A549 (cell line): ENCODE results near the gene F2.

Source experiments
- BHLHE40 ChIP-seq: IDR thresholded peaks from 2 replicates; pipeline ENCODE4 v1.6.1; 2012; ENCODE audit warnings: low read depth, low read length, inconsistent platforms
- CEBPB ChIP-seq, 2 experiments: fragments of >200 bp in 1 of 2; sonication (Bioruptor Twin) in 1 of 2; formaldehyde crosslinking in 1 of 2; IDR thresholded peaks; 2 replicates each; pipeline ENCODE4 v1.6.1; 2012 to 2016
- CHD4 ChIP-seq: fragments of 200-600 bp; sonication (generic); IDR thresholded peaks from 2 replicates; pipeline ENCODE4 v1.6.1; 2016; ENCODE audit warnings: antibody characterized with exemption, mild to moderate bottlenecking, borderline replicate concordance
- EHMT2 ChIP-seq: fragments of 200-600 bp; sonication (generic); IDR thresholded peaks from 2 replicates; pipeline ENCODE4 v1.6.1; 2016; ENCODE audit warnings: antibody characterized with exemption, low read depth, mild to moderate bottlenecking, moderate library complexity
- HOXB13 ChIP-seq: fragments of 250-450 bp; sonication (Bioruptor Pico); IDR thresholded peaks from 2 replicates; pipeline ENCODE4 v1.5.0; 2020; ENCODE audit warnings: low read depth, mild to moderate bottlenecking, moderate library complexity
- RAD21 ChIP-seq, 2 experiments: fragments of >200 bp in 1 of 2; sonication (Bioruptor Twin) in 1 of 2; formaldehyde crosslinking in 1 of 2; IDR thresholded peaks in 1 of 2; conservative IDR thresholded peaks in 1 of 2; 2 replicates in 1 of 2; 3 replicates in 1 of 2; pipeline ENCODE4 v1.6.1; 2012 to 2018; ENCODE audit warnings: inconsistent platforms in 1 of 2
- SMC3 ChIP-seq: fragments of >200 bp; sonication (Bioruptor Twin); formaldehyde crosslinking; IDR thresholded peaks from 3 replicates; pipeline ENCODE4 v1.6.1; 2018; ENCODE audit warnings: inconsistent platforms
- TF ChIP-seq, protein P1 (sequence below): fragments of >200 bp; sonication (Bioruptor Twin); formaldehyde crosslinking; IDR thresholded peaks from 3 replicates; pipeline ENCODE4 v1.5.1; 2016

DNA sequence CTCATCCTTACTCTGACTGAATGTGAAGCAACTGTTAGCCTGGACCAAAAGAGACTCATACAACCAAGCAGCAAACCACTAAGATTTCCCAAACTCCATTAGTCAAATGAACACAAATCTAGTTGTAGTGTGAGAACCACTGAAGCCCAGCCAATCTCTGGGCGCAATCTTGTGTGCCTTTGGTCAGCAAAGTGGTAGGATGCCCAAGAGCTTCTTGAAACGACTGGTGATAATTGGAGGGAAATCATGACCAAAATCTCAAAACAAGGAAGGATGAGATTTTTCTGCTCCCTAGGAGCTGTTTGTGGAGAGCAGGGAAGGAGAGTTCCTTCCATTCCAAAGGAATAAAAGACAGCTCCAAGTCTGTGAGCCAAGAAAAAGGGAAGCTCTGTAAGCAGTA lies 24.0 kb downstream of the F2 start:
- TF ChIP-seq HOXB13 = no peak
- TF ChIP-seq, protein P1, sequence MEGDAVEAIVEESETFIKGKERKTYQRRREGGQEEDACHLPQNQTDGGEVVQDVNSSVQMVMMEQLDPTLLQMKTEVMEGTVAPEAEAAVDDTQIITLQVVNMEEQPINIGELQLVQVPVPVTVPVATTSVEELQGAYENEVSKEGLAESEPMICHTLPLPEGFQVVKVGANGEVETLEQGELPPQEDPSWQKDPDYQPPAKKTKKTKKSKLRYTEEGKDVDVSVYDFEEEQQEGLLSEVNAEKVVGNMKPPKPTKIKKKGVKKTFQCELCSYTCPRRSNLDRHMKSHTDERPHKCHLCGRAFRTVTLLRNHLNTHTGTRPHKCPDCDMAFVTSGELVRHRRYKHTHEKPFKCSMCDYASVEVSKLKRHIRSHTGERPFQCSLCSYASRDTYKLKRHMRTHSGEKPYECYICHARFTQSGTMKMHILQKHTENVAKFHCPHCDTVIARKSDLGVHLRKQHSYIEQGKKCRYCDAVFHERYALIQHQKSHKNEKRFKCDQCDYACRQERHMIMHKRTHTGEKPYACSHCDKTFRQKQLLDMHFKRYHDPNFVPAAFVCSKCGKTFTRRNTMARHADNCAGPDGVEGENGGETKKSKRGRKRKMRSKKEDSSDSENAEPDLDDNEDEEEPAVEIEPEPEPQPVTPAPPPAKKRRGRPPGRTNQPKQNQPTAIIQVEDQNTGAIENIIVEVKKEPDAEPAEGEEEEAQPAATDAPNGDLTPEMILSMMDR = no peak
- TF ChIP-seq CHD4 = no peak
- no peak for TF ChIP-seq SMC3
- TF ChIP-seq CEBPB (IDR thresholded peaks at IDR 0.05) = no peak
- TF ChIP-seq EHMT2 = no peak
- no peak for TF ChIP-seq RAD21 (conservative IDR thresholded peaks at IDR 0.05 in 1 of 2, IDR thresholded peaks at IDR 0.05 in 1 of 2)
- no peak for TF ChIP-seq BHLHE40
